ENCODE results near the gene PLXNA1. TPM values are rescaled to one million over a fixed set of nuclear protein-coding genes. Genes with fewer than 3 reads are reported as not detected.

The PLXNA1 gene
- total RNA-seq, 1 donor from 2014 or later, result 34.7 TPM

DNA sequence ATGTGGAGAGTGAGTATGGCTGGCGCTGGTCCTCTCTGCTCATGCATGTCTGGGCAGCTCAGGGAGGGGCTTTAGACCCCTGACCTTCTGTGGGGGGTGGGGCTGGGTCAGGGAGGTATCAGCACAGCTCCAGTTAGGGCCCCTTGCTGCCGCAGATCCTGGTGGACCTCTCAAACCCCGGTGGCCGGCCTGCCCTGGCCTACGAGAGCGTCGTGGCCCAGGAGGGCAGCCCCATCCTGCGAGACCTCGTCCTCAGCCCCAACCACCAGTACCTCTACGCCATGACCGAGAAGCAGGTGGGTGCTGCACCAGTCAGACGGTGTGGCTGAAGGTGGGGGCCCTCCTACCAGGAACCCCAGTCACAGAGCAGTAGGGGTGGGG lies 20.2 kb downstream of the PLXNA1 start:
- TF ChIP-seq, protein P1, sequence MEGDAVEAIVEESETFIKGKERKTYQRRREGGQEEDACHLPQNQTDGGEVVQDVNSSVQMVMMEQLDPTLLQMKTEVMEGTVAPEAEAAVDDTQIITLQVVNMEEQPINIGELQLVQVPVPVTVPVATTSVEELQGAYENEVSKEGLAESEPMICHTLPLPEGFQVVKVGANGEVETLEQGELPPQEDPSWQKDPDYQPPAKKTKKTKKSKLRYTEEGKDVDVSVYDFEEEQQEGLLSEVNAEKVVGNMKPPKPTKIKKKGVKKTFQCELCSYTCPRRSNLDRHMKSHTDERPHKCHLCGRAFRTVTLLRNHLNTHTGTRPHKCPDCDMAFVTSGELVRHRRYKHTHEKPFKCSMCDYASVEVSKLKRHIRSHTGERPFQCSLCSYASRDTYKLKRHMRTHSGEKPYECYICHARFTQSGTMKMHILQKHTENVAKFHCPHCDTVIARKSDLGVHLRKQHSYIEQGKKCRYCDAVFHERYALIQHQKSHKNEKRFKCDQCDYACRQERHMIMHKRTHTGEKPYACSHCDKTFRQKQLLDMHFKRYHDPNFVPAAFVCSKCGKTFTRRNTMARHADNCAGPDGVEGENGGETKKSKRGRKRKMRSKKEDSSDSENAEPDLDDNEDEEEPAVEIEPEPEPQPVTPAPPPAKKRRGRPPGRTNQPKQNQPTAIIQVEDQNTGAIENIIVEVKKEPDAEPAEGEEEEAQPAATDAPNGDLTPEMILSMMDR (IDR thresholded peaks at IDR 0.05), result no peak
- no peak for TF ChIP-seq EZH2phosphoT487 (IDR thresholded peaks at IDR 0.05)
- no peak for TF ChIP-seq EZH2 (IDR thresholded peaks at IDR 0.05)
- Histone ChIP-seq H3K27me3 (no peaks in the 10 kb centered on the region), H3K9me3 (ENCODE audit: low read depth) (no peaks in the 10 kb centered on the region), H3K4me3 (no peak overlapping the region), H3K27ac (no peak overlapping the region), H3K4me2 (no peak overlapping the region), H3K79me2 (ENCODE audit: low read depth) (peaks cover 35% of the 10 kb centered on the region), H3K4me1 (peaks cover 11% of the 10 kb centered on the region), H4K20me1 (ENCODE audit: low read depth) (peaks cover 44% of the 10 kb centered on the region), H3K36me3 (no peaks in the 10 kb centered on the region), H3F3A (ENCODE audit: low read depth) (no peaks in the 10 kb centered on the region), H3K9ac (no peak overlapping the region), H2AFZ (replicated peaks) (no peak overlapping the region)
- Mint-ChIP-seq H3K36me3 (peaks cover 8% of the 10 kb centered on the region), H3K4me1 (peaks cover 17% of the 10 kb centered on the region), H3K27ac (no peak overlapping the region), H3K9me3 (no peaks in the 10 kb centered on the region), H3K4me3 (no peak overlapping the region), H3K27me3 (ENCODE audit: insufficient read depth, low read depth) (peaks cover 2% of the 10 kb centered on the region)
- DNase-seq (ENCODE audit: low spot score), result no peak

DNA sequence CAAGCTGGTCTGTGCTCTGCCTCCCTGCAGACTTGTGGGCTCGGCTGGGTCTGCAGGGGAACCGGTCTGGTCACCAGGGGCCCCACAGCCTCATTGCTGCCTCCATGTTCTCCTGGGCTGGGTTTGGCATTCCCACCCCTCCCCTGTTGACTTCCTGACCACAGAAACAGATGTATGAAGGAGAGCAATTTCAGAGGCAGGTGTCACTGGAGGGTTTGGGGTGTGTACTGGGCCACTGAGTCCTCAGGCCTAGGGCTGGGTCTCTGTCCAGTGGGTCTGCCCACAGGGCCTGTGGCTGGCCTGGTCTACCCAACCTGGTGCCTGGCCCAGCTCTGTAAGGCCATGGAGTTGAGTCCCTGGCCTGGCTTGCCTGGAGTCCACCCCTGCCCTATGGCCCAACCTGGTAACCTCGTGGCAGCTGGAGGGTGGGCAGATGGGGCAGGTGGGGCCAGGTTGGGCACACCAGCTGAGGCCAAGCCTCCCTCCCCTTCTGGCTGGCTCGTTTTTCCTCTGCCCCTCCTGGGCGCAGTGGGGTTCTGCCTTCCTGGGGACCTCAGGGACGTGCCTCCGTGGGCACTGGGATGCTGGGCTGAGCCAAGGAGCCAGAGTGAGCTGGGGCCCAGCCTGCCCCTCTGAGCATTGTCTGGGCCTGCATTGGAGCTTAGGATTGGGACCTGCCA lies 20.8 kb downstream of the PLXNA1 start:
- Histone ChIP-seq H3K4me2 (no peak overlapping the region), H3K9ac (no peak overlapping the region), H2AFZ (replicated peaks) (no peak overlapping the region), H4K20me1 (ENCODE audit: low read depth) (peaks cover 43% of the 10 kb centered on the region), H3K27me3 (no peaks in the 10 kb centered on the region), H3K4me3 (no peak overlapping the region), H3K36me3 (no peaks in the 10 kb centered on the region), H3K4me1 (peaks cover 11% of the 10 kb centered on the region), H3F3A (ENCODE audit: low read depth) (no peaks in the 10 kb centered on the region), H3K9me3 (ENCODE audit: low read depth) (no peaks in the 10 kb centered on the region), H3K79me2 (ENCODE audit: low read depth) (peaks cover 29% of the 10 kb centered on the region), H3K27ac (no peak overlapping the region)
- Mint-ChIP-seq H3K4me3 (no peak overlapping the region), H3K36me3 (peaks cover 8% of the 10 kb centered on the region), H3K27ac (no peak overlapping the region), H3K27me3 (ENCODE audit: insufficient read depth, low read depth) (peaks cover 2% of the 10 kb centered on the region), H3K9me3 (no peaks in the 10 kb centered on the region), H3K4me1 (peaks cover 17% of the 10 kb centered on the region)
- TF ChIP-seq EZH2phosphoT487 (IDR thresholded peaks at IDR 0.05), result no peak
- no peak for TF ChIP-seq EZH2 (IDR thresholded peaks at IDR 0.05)
- TF ChIP-seq, protein P1 (IDR thresholded peaks at IDR 0.05), result no peak
- DNase-seq (ENCODE audit: low spot score), result no peak

DNA sequence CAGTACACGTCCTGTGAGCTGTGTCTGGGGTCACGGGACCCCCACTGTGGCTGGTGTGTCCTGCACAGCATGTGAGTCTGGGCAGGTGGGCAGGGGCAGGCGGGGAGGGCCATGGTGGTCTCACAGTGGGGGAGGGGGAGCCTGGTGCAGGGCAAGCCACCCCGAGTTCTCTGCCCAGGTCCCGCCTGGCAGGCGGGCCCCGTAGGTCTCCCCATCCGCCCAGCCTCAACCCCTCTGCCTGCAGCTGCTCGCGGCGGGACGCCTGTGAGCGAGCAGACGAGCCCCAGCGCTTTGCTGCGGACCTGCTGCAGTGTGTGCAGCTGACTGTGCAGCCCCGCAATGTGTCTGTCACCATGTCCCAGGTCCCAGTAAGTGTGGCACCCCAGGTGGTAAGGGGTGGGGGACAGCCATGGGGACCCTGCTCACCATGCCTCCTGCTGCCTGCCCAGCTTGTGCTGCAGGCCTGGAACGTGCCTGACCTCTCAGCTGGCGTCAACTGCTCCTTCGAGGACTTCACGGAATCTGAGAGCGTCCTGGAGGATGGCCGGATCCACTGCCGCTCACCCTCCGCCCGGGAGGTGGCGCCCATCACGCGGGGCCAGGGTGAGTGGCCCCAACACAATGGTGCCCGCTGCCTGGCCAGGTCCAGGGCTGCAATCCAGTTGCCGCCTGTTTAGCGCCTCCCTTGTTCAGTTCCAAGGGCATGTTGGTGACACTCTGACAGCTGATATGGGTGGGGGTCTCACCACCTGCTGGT lies 21.9 kb downstream of the PLXNA1 start:
- Histone ChIP-seq H3F3A (ENCODE audit: low read depth) (no peaks in the 10 kb centered on the region), H3K4me2 (no peak overlapping the region), H2AFZ (replicated peaks) (no peak overlapping the region), H3K27ac (no peak overlapping the region), H3K27me3 (no peaks in the 10 kb centered on the region), H3K4me1 (peaks cover 11% of the 10 kb centered on the region), H4K20me1 (ENCODE audit: low read depth) (peaks cover 42% of the 10 kb centered on the region), H3K4me3 (no peak overlapping the region), H3K79me2 (ENCODE audit: low read depth) (peaks cover 23% of the 10 kb centered on the region), H3K36me3 (no peaks in the 10 kb centered on the region), H3K9me3 (ENCODE audit: low read depth) (no peaks in the 10 kb centered on the region), H3K9ac (no peak overlapping the region)
- Mint-ChIP-seq H3K27ac (no peak overlapping the region), H3K4me3 (no peak overlapping the region), H3K27me3 (ENCODE audit: insufficient read depth, low read depth) (peaks cover 2% of the 10 kb centered on the region), H3K36me3 (peaks cover 10% of the 10 kb centered on the region), H3K9me3 (no peaks in the 10 kb centered on the region), H3K4me1 (peaks cover 26% of the 10 kb centered on the region)
- no peak for DNase-seq (ENCODE audit: low spot score)
- TF ChIP-seq EZH2 (IDR thresholded peaks at IDR 0.05), result no peak
- no peak for TF ChIP-seq EZH2phosphoT487 (IDR thresholded peaks at IDR 0.05)
- TF ChIP-seq, protein P1 (IDR thresholded peaks at IDR 0.05), result no peak

All from neural progenitor cell (in vitro differentiated cells).